DOHH2 (cell line): ENCODE results near the gene AKAP11.

Experiments
- H3F3A ChIP-seq: fragments of 200-600 bp; sonication (generic), shearing (Covaris generic); 2 replicates; pipeline ENCODE4 v1.6.0; 2016; ENCODE audit warnings: antibody characterized with exemption, mild to moderate bottlenecking; ENCODE audit not compliant: control insufficient read depth, insufficient read depth
- H3K27ac ChIP-seq: fragments of 200-600 bp; sonication (generic); 2 replicates; pipeline ENCODE4 v1.5.1; 2014; ENCODE audit warnings: low read depth, mild to moderate bottlenecking, low read length, moderate library complexity
- H3K27me3 ChIP-seq: fragments of 200-600 bp; sonication (generic); 2 replicates; pipeline ENCODE4 v1.6.1; 2014; ENCODE audit warnings: mild to moderate bottlenecking, low read length, mixed read lengths; ENCODE audit not compliant: control insufficient read depth
- H3K36me3 ChIP-seq: fragments of 200-600 bp; sonication (generic); 2 replicates; pipeline ENCODE4 v1.6.1; 2014; ENCODE audit warnings: mild to moderate bottlenecking, low read length, moderate library complexity, mixed read lengths; ENCODE audit not compliant: control insufficient read depth
- H3K4me1 ChIP-seq: fragments of 200-600 bp; sonication (generic); 2 replicates; pipeline ENCODE4 v1.6.1; 2014; ENCODE audit warnings: mild to moderate bottlenecking, low read length, mixed read lengths; ENCODE audit not compliant: control insufficient read depth
- H3K4me2 ChIP-seq: fragments of 200-600 bp; sonication (generic); 2 replicates; pipeline ENCODE4 v1.6.0; 2014; ENCODE audit warnings: mild to moderate bottlenecking, low read length, moderate library complexity
- H3K4me3 ChIP-seq: fragments of 200-600 bp; sonication (generic); 2 replicates; pipeline ENCODE4 v1.5.1; 2014; ENCODE audit warnings: mild to moderate bottlenecking, low read length, mixed read lengths
- H3K79me2 ChIP-seq: fragments of 200-600 bp; sonication (generic); 2 replicates; pipeline ENCODE4 v1.6.1; 2014; ENCODE audit warnings: mild to moderate bottlenecking, low read length, mixed read lengths; ENCODE audit not compliant: control insufficient read depth
- H3K9me2 ChIP-seq: fragments of 200-600 bp; sonication (generic); replicated peaks from 2 replicates; pipeline ENCODE4 v1.6.1; 2014; ENCODE audit warnings: mild to moderate bottlenecking, low read length, mixed read lengths; ENCODE audit not compliant: control insufficient read depth
- H3K9me3 ChIP-seq: fragments of 200-600 bp; sonication (generic); 2 replicates; pipeline ENCODE4 v1.6.1; 2014; ENCODE audit warnings: antibody characterized with exemption, low read length, mixed read lengths; ENCODE audit not compliant: control insufficient read depth, insufficient read depth
- H4K20me1 ChIP-seq: fragments of 200-600 bp; sonication (generic); 2 replicates; pipeline ENCODE4 v1.6.0; 2014; ENCODE audit warnings: low read depth, mild to moderate bottlenecking, antibody characterized with exemption, low read length, moderate library complexity; ENCODE audit not compliant: control insufficient read depth, insufficient read depth
- EZH2phosphoT487 ChIP-seq: fragments of 200-600 bp; sonication (generic); IDR thresholded peaks from 2 replicates; pipeline ENCODE4 v1.6.1; 2017; ENCODE audit warnings: borderline replicate concordance, mild to moderate bottlenecking, antibody characterized with exemption, low read length, moderate library complexity, mixed read lengths
- TF ChIP-seq, protein P1 (sequence below): fragments of 200-600 bp; sonication (generic); IDR thresholded peaks from one replicate; pipeline ENCODE4 v1.5.1; 2014; ENCODE audit warnings: antibody characterized with exemption, mild to moderate bottlenecking, low read depth, low read length; ENCODE audit not compliant: poor library complexity, severe bottlenecking

The AKAP11 gene

GRCh38 chr13:42369071-42369797 is 97.3 kb downstream of the AKAP11 start:
- Histone ChIP-seq H3K4me1 (no peaks in the 10 kb centered on the region), H3K9me2 (no peaks in the 10 kb centered on the region), H3K4me2 (no peak overlapping the region), H3K27ac (no peak overlapping the region), H3K36me3 (no peaks in the 10 kb centered on the region), H3K79me2 (no peaks in the 10 kb centered on the region), H3K9me3 (no peaks in the 10 kb centered on the region), H3K4me3 (no peak overlapping the region), H4K20me1 (no peaks in the 10 kb centered on the region), H3K27me3 (0 out of 2 replicates have a peak, but pooled peaks cover under 1% of the 10 kb centered on the region), H3F3A (no peaks in the 10 kb centered on the region)
- TF ChIP-seq EZH2phosphoT487: no peak
- TF ChIP-seq, protein P1, sequence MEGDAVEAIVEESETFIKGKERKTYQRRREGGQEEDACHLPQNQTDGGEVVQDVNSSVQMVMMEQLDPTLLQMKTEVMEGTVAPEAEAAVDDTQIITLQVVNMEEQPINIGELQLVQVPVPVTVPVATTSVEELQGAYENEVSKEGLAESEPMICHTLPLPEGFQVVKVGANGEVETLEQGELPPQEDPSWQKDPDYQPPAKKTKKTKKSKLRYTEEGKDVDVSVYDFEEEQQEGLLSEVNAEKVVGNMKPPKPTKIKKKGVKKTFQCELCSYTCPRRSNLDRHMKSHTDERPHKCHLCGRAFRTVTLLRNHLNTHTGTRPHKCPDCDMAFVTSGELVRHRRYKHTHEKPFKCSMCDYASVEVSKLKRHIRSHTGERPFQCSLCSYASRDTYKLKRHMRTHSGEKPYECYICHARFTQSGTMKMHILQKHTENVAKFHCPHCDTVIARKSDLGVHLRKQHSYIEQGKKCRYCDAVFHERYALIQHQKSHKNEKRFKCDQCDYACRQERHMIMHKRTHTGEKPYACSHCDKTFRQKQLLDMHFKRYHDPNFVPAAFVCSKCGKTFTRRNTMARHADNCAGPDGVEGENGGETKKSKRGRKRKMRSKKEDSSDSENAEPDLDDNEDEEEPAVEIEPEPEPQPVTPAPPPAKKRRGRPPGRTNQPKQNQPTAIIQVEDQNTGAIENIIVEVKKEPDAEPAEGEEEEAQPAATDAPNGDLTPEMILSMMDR: no peak

DNA sequence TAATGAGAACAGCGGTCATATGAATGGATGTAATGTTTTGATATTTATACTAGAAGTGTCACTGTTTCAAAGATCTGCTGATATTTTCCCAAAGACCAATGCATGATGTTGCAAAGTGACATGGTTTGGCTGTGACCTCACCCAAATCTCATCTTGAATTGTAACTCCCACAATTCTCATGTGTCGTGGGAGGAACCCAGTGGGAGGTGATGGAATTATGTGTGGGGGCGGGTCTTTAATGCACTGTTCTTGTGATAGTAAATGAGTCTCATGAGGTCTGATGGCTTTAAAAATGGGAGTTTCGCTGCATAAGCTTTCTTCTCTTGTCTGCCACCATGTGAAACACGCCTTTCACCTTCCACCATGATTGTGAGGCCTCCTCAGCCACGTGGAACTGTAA is 98.3 kb downstream of the AKAP11 start:
- H3K9me3 ChIP-seq: no peaks in the 10 kb centered on the region
- H4K20me1 ChIP-seq: no peaks in the 10 kb centered on the region
- no peak overlapping the region for H3K4me3 ChIP-seq
- H3K4me2 ChIP-seq: no peak overlapping the region
- no peaks in the 10 kb centered on the region for H3K79me2 ChIP-seq
- H3K4me1 ChIP-seq: no peaks in the 10 kb centered on the region
- H3K27me3 ChIP-seq: peaks cover 7% of the 10 kb centered on the region; the same call in 1 of the 2 replicates
- no peaks in the 10 kb centered on the region for H3K9me2 ChIP-seq
- H3K27ac ChIP-seq: no peak overlapping the region
- no peaks in the 10 kb centered on the region for H3F3A ChIP-seq
- TF ChIP-seq, protein P1: no peak
- TF ChIP-seq EZH2phosphoT487: no peak
- H3K36me3 ChIP-seq: no peaks in the 10 kb centered on the region
